ENCODE results near the gene SLC38A3.

DNA sequence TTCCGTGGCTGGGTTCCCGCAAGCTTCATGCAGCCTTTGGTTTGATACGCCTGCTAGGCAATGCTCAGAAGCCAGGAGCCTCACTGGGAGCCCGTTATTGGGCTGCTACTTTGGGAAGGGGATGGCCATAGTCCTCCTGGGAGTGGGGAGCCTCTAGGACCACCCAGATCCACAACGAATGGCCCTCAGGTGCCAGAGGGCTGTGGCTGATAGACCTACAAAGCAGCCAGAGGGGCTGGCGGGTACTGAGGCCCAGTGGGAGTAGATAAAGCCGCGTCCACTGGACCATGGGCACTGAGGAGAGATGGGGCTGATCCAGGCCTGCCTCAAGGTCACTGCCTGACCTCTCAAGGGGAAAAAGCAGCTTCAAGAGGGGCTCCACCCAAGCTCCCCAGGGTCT is 12.9 kb upstream of the SLC38A3 start:
- TF ChIP-seq, protein P1, sequence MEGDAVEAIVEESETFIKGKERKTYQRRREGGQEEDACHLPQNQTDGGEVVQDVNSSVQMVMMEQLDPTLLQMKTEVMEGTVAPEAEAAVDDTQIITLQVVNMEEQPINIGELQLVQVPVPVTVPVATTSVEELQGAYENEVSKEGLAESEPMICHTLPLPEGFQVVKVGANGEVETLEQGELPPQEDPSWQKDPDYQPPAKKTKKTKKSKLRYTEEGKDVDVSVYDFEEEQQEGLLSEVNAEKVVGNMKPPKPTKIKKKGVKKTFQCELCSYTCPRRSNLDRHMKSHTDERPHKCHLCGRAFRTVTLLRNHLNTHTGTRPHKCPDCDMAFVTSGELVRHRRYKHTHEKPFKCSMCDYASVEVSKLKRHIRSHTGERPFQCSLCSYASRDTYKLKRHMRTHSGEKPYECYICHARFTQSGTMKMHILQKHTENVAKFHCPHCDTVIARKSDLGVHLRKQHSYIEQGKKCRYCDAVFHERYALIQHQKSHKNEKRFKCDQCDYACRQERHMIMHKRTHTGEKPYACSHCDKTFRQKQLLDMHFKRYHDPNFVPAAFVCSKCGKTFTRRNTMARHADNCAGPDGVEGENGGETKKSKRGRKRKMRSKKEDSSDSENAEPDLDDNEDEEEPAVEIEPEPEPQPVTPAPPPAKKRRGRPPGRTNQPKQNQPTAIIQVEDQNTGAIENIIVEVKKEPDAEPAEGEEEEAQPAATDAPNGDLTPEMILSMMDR (IDR thresholded peaks at IDR 0.05): no peak
- TF ChIP-seq, protein P2, sequence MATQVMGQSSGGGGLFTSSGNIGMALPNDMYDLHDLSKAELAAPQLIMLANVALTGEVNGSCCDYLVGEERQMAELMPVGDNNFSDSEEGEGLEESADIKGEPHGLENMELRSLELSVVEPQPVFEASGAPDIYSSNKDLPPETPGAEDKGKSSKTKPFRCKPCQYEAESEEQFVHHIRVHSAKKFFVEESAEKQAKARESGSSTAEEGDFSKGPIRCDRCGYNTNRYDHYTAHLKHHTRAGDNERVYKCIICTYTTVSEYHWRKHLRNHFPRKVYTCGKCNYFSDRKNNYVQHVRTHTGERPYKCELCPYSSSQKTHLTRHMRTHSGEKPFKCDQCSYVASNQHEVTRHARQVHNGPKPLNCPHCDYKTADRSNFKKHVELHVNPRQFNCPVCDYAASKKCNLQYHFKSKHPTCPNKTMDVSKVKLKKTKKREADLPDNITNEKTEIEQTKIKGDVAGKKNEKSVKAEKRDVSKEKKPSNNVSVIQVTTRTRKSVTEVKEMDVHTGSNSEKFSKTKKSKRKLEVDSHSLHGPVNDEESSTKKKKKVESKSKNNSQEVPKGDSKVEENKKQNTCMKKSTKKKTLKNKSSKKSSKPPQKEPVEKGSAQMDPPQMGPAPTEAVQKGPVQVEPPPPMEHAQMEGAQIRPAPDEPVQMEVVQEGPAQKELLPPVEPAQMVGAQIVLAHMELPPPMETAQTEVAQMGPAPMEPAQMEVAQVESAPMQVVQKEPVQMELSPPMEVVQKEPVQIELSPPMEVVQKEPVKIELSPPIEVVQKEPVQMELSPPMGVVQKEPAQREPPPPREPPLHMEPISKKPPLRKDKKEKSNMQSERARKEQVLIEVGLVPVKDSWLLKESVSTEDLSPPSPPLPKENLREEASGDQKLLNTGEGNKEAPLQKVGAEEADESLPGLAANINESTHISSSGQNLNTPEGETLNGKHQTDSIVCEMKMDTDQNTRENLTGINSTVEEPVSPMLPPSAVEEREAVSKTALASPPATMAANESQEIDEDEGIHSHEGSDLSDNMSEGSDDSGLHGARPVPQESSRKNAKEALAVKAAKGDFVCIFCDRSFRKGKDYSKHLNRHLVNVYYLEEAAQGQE (IDR thresholded peaks at IDR 0.05; ENCODE audit: insufficient read depth in 1 of 2, low read depth in 2 of 2, low read length in 1 of 2): no peak
- no peak for TF ChIP-seq SIN3A (IDR thresholded peaks at IDR 0.05; ENCODE audit: borderline replicate concordance, insufficient read depth, low read depth, low read length)

All from Panc1 (cell line).